ENCODE data around the gene ZNF22.

GRCh38 chr10:44970812-44971395 is 29.8 kb upstream of the ZNF22 start:
- TF ChIP-seq, protein P1, sequence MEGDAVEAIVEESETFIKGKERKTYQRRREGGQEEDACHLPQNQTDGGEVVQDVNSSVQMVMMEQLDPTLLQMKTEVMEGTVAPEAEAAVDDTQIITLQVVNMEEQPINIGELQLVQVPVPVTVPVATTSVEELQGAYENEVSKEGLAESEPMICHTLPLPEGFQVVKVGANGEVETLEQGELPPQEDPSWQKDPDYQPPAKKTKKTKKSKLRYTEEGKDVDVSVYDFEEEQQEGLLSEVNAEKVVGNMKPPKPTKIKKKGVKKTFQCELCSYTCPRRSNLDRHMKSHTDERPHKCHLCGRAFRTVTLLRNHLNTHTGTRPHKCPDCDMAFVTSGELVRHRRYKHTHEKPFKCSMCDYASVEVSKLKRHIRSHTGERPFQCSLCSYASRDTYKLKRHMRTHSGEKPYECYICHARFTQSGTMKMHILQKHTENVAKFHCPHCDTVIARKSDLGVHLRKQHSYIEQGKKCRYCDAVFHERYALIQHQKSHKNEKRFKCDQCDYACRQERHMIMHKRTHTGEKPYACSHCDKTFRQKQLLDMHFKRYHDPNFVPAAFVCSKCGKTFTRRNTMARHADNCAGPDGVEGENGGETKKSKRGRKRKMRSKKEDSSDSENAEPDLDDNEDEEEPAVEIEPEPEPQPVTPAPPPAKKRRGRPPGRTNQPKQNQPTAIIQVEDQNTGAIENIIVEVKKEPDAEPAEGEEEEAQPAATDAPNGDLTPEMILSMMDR (IDR thresholded peaks at IDR 0.05) = no peak
- no peak for TF ChIP-seq POLR2A (IDR thresholded peaks at IDR 0.05)
